PC-9 (cell line): ENCODE results near the gene LYZL2. TPM values are rescaled to one million over a fixed set of nuclear protein-coding genes. Genes with fewer than 3 reads are reported as not detected.

Experiments
- BruUV-seq: library from RNA; stranded (reverse); fragments of 400-500 nt; replicated peaks from 2 replicates; lab custom pipeline; 2021; lab: Mats Ljungman, UMichigan
- CTCF ChIA-PET: fragments of 300-600 bp; sonication (Branson Sonifier 250); formaldehyde crosslinking; loops from one replicate; lab custom pipeline; 2022; ENCODE audit warnings: antibody characterized with exemption; lab: Charles Lee
- POLR2A ChIA-PET: fragments of 300-600 bp; sonication (Branson Sonifier 250); formaldehyde crosslinking; loops from one replicate; lab custom pipeline; 2022; ENCODE audit warnings: antibody characterized with exemption; ENCODE audit not compliant: unreplicated experiment; lab: Charles Lee
- DNase-seq, 2 experiments: peaks; one replicate each; pipeline versions ENCODE4 v3.0.0 to v3.0.0-alpha.2; 2015 to 2022; ENCODE audit warnings: mixed read lengths in 1 of 2
- H2AFZ ChIP-seq: fragments of 200-600 bp; sonication (generic); 2 replicates; pipeline ENCODE4 v1.8.1; 2017; ENCODE audit warnings: antibody characterized with exemption
- H3F3A ChIP-seq: fragments of 200-600 bp; sonication (generic); 2 replicates; pipeline ENCODE4 v1.8.1; 2017; ENCODE audit warnings: antibody characterized with exemption, mild to moderate bottlenecking, low read depth; ENCODE audit not compliant: insufficient read depth
- H3K27ac ChIP-seq: fragments of 200-600 bp; sonication (generic); 2 replicates; pipeline ENCODE4 v1.6.1; 2016; ENCODE audit warnings: mixed run types
- H3K27me3 ChIP-seq: fragments of 200-600 bp; sonication (generic); 2 replicates; pipeline ENCODE4 v1.6.1; 2016; ENCODE audit warnings: low read depth, mixed run types; ENCODE audit not compliant: insufficient read depth
- H3K36me3 ChIP-seq: fragments of 200-600 bp; sonication (generic); 2 replicates; pipeline ENCODE4 v1.6.1; 2016; ENCODE audit warnings: low read depth, mixed run types
- H3K4me1 ChIP-seq: fragments of 200-600 bp; sonication (generic); replicated peaks from 2 replicates; pipeline ENCODE4 v1.6.1; 2016; ENCODE audit warnings: mixed run types; ENCODE audit not compliant: insufficient read depth
- H3K4me2 ChIP-seq: fragments of 200-600 bp; sonication (generic); 2 replicates; pipeline ENCODE4 v1.6.1; 2017; ENCODE audit warnings: mixed run types
- H3K4me3 ChIP-seq: fragments of 200-600 bp; sonication (generic); 2 replicates; pipeline ENCODE4 v1.6.1; 2016; ENCODE audit warnings: mixed run types
- H3K79me2 ChIP-seq: fragments of 200-600 bp; sonication (generic); 2 replicates; pipeline ENCODE4 v1.6.1; 2017; ENCODE audit warnings: low read depth, mixed run types
- H3K9me2 ChIP-seq: fragments of 200-600 bp; sonication (generic); 2 replicates; pipeline ENCODE4 v1.8.1; 2017; ENCODE audit warnings: mild to moderate bottlenecking; ENCODE audit not compliant: insufficient read depth
- H3K9me3 ChIP-seq: fragments of 200-600 bp; sonication (generic); 2 replicates; pipeline ENCODE4 v1.8.1; 2016; ENCODE audit warnings: low read depth; ENCODE audit not compliant: insufficient read depth
- H4K20me1 ChIP-seq: fragments of 200-600 bp; sonication (generic); 2 replicates; pipeline ENCODE4 v1.8.1; 2017; ENCODE audit not compliant: insufficient read depth
- CTCF ChIP-seq: fragments of 200-600 bp; sonication (generic); conservative IDR thresholded peaks from 2 replicates; pipeline ENCODE4 v1.6.1; 2017; ENCODE audit warnings: mixed run types, antibody characterized with exemption, mild to moderate bottlenecking, moderate library complexity
- EZH2 ChIP-seq: fragments of 200-600 bp; sonication (generic); IDR thresholded peaks from 2 replicates; pipeline ENCODE4 v1.8.0; 2017; ENCODE audit warnings: antibody characterized with exemption, low read depth
- intact Hi-C: fragments of 100-400 bp; cut with micrococcal nuclease; formaldehyde crosslinking; loops from one replicate; pipeline ENCODE4 v1.10.0; 2022; ENCODE audit not compliant: unreplicated experiment
- total RNA-seq: library from RNA; stranded (reverse); gene quantifications from 2 replicates; pipeline ENCODE4 v1.2.3, GENCODE V29; 2021

LYZL2 gene
- total RNA-seq, 1 experiment from 2014 or later = not detected

- intact Hi-C loops = no loop called here
- Histone ChIP-seq H3K79me2 (no peaks in the 10 kb centered on the region), H2AFZ (no peak overlapping the region), H3K4me1 (no peaks in the 10 kb centered on the region), H3F3A (0 out of 2 replicates have a peak, but pooled peaks cover 3% of the 10 kb centered on the region), H3K9me2 (no peaks in the 10 kb centered on the region), H3K27me3 (no peaks in the 10 kb centered on the region), H3K27ac (no peak overlapping the region), H4K20me1 (no peaks in the 10 kb centered on the region), H3K36me3 (no peaks in the 10 kb centered on the region), H3K4me2 (no peak overlapping the region), H3K4me3 (no peak overlapping the region), H3K9me3 (no peaks in the 10 kb centered on the region)
- DNase-seq = no peak
- ChIA-PET POLR2A (no interaction called here), CTCF (no interaction called here)
- BruUV-seq = no TSS peak
- TF ChIP-seq CTCF (no peak), EZH2 (no peak)
Observed at GRCh38 chr10:30565449-30565848, 64.1 kb downstream of the LYZL2 start.

- H3K4me3 ChIP-seq = no peak overlapping the region
- no peaks in the 10 kb centered on the region for H3K9me2 ChIP-seq
- H3K79me2 ChIP-seq = no peaks in the 10 kb centered on the region
- no peaks in the 10 kb centered on the region for H3K27me3 ChIP-seq
- no peaks in the 10 kb centered on the region for H4K20me1 ChIP-seq
- no peak overlapping the region for H2AFZ ChIP-seq
- H3K36me3 ChIP-seq = no peaks in the 10 kb centered on the region
- peaks cover 3% of the 10 kb centered on the region; the same call in 1 of the 2 replicates for H3F3A ChIP-seq
- no peaks in the 10 kb centered on the region for H3K9me3 ChIP-seq
- peaks cover 4% of the 10 kb centered on the region; the same call in 1 of the 2 replicates for H3K4me1 ChIP-seq
- no peak overlapping the region for H3K4me2 ChIP-seq
- ChIA-PET POLR2A (no interaction called here), CTCF (no interaction called here)
- no TSS peak for BruUV-seq
- intact Hi-C loops = no loop called here
- no peak for DNase-seq
- H3K27ac ChIP-seq = no peak overlapping the region
- no peak for TF ChIP-seq EZH2
- no peak for TF ChIP-seq CTCF
Observed at GRCh38 chr10:30562787-30563186, 66.8 kb downstream of the LYZL2 start.

Other genes starting within 250 kb of the LYZL2 start
- gene MAP3K8, start 195.6 kb downstream of the LYZL2 start, total RNA-seq = 14.3 and 16.4 TPM in 2 replicates